DMS 273 (cell line): ENCODE measurements around the gene KIFAP3.
A peak's percentile ranks its signal among the peaks of the same experiment; 100 is the strongest.
"Not testable (repeated sequence)": the region's sequence is repeated elsewhere in the genome, so short reads cannot be mapped to it uniquely, and the experiment has no call there.

Experiments
- DNase-seq: peaks from one replicate; lab custom pipeline; 2025; ENCODE audit not compliant: unreplicated experiment; lab: John Stamatoyannopoulos, UW

Gene KIFAP3

DNA sequence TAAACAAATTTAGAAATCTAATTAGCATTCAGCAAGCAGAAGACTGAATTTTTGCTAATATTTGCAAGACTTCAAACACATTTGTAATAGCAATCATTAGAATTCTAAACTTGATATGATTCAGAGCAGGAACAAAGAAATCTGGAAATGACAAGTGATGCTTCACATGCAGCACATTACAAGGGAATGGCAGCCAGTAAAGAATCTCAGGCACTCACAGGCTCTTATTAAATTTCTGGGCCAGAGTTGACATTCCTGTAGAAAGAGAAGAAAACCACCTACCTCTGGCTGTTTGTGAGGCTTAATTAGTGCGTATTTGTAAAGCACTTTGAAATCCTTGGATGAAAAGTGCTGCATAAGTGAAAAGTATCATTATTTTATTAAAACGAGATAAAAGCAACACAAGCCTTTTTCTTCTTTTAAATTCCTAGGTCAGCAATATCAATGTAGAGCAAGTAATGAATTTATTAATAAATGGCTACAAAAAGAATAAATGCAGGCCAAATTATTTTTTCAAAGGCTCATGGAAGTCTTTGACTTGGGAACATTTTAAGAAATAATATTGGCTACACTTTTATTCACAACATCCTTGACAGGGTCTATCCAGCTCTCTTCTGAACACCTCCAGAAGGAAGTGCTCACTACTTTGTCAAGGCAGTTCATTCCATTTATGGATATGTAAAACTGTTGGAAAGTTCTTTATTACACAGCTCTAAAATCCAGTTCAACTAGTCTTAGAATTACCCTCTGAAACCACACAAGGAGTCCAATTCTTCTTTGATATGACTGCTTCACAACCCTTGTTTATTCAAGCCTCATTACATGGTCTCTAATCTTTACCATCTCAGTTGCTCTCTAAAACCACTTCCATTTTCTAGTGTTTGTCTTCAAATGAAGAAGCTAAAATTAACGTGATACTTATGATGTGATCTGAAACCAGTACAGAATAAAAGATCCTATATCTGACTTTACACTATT, 148.7 kb downstream of the KIFAP3 start:
- DNase-seq = no peak

DNA sequence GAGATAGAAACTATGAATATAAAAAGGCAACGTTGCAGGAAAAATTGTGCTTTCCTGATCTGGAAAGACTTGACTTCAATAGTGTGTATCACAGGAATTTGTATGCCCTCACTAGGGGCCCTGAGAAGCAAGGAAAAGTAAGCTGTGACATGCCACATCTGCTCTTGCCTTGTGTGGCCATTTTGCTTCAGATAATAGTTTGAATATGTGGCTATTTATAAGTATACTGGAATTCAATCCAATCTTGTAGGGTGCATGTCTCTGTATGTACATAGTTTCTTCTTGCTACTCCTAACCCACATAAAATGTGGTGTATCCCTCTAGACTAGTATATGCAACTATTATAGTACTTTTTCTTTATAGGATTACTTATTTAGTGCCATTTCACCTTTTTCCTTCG, 149.7 kb downstream of the KIFAP3 start:
- DNase-seq = no peak

DNA sequence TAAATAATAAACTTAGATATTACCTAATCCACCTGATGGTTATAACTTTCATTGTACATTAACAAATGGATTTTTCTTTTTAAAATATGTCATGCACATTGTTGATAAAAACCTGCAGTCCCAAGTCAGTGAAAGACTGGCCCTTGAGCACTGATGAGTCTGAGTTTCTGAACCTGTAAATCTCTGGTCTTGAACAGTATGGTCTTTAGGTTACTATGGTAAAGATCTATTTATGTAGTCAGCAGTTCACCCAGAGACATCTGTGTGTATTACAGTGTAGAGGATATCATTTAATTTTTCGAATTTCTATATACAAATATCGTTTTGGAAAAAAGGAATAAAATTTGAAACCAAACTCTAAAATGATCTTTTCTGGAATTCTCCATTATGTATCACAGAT, 150.4 kb downstream of the KIFAP3 start:
- DNase-seq = no peak

DNA sequence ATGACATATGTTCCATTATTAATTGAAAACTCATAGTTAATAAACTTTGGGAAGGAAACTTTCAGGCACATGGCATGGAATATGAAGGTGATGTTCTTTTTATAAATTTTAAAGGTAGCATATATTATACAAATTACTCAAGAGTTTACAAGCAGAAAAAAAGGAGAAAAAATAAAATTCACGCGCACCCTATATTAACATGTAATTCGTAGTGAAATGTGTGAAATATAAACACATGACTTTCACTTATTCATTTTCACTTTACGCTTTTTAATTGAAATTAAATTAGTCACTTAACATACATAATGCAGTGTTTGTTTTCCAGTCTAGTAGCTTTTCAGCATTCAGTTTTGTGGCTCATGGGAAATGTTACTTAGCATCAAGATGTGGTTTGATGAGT, 153.4 kb downstream of the KIFAP3 start:
- DNase-seq = no peak

DNA sequence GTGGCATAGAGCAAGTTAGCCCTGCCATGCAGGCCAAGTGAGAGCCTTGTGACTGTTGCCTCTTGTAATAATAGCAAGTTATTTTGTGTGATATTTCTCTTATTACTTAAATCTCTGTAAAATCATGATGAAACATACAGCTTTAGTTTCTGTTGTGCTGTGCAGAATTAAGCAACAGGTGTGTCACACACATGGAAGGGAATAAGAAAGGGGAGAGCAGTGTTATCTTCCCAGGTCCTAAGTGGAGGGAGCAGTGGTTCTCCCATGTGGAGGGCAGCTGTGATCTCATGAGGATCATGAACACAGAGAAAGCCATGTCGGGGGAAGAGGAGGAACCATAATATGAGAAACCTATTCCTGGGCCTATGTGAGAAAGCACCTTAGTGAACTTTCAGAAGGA, 155.6 kb downstream of the KIFAP3 start:
- DNase-seq = no peak

DNA sequence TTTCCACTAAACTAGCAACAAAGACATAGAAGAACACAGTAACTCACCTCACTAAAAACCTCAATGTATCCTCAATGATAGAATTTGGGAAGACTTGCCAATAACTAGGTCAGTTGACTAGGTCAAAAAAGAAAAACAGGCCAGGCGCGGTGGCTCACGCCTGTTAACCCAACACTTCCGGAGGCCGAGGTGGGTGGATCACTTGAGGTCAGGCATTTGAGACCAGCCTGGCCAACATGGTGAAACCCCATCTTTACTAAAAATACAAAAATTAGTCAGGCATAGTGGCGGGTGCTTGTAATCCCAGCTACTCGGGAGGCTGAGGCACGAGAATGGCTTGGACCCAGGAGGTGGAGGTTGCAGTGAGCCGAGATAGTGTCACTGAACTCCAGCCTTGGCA, 156.3 kb downstream of the KIFAP3 start:
- DNase-seq = not testable (repeated sequence)

DNA sequence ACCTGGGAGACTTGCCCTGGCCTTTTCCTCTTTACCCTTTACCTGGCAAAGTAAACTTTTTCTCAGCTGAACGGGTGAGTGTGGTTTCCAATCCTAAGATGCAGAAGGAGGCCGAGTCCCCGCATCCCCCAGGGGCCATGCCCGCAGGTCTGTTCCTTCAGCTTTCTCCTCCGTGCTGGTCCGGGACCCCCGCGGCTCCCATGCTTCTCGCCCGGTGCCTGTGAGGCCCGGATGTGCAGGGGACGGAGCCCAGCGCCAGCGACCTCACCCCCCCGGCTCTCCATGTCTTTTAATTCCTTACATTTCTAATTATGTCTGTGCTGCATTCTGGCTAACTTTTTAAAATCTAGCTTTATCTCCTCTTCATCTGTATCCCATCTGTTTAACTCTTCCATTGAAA, 159.3 kb downstream of the KIFAP3 start:
- DNase-seq = no peak

DNA sequence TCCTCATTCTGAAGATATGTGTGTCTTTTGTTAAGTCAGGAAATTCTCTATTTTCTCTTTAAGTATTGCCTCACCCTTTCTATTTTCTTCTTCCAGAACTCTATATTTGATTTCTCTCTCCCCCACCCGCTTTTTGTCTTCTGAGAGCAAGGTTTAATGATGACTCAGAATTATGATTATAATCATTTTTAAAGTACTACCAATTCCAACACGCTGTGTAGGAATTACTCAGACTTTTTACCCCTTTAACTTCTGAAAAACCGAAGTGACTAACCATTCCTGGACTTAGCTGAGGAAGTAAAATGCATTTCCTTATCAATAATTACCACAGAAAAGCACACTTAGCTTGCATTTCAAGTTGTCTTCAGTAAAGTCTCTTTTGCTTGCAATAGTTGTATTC, 160.0 kb downstream of the KIFAP3 start:
- DNase-seq = no peak

DNA sequence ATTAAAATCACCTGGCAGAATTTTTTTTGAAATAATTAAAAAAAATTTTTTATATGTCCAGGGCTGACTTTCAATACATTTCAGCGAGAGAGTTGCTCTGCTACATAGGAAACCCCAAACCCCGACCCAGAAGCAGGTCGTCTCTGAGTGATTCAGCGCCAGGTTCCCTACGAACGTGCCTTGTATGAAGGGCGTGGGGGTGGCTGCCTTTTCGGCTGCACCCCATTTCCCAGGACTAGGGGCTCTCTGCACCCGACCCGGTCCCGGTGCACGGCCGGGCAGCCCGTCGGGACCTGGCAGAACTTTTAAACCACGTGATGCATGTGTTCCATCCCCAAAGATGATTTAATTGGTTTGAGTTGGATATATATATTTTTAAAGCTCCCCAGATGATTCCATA, 165.0 kb downstream of the KIFAP3 start:
- no peak for DNase-seq

DNA sequence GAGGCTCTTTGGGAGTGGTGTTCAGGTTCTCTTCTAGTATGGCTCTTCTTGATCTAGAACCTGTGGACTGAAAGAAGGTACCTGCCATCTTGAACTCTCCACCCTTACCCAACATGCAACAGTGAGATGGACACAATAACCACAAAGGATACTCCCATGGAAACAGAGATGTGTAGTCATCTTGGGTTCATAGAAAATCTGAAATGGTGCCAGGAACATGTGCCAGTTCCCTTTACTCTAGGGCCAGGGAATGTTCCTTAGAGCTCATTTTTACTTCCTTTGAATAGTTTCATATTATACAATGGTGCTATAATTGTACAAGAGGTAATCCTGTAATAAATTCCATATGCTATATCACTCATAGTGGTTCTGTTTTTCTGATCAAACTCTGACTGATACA, 167.6 kb downstream of the KIFAP3 start:
- no peak for DNase-seq

DNA sequence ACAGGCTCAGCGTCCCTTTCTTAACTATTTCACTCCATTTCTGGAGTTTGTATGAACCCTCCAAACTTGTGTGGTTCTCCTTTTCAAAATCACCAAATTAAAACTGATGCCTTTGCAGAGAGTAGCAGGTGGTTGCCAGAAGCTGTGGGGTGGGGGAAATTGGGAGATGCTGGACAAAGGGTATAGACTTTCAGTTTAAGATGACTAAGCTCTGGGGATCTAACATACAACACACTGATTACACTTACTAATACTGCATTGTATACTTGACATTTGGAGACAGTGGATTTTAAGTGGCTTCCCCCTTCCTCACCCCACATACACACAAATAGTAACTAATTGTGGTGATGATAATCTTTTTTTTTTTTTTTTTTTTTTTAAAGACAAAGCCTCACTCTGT, 169.7 kb downstream of the KIFAP3 start:
- no peak for DNase-seq

DNA sequence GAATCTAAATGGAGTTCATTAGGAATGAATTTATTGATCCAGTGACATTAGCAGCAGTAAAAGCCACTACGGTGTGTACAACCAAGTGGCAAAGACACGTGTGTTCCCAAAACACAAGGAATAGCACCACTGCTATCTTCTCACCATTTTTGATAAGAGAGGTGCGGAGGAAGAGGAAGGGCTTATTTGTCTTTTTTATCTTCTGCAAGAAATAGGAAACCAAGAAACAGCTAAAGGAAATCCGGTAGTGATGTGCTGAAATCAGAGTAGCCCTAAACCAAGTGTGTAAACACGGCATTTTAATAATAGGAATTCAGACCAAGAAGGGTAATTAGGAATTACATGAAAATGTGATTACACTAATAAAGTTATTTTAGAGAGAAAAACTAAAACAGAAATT, 171.7 kb downstream of the KIFAP3 start:
- DNase-seq = no peak

DNA sequence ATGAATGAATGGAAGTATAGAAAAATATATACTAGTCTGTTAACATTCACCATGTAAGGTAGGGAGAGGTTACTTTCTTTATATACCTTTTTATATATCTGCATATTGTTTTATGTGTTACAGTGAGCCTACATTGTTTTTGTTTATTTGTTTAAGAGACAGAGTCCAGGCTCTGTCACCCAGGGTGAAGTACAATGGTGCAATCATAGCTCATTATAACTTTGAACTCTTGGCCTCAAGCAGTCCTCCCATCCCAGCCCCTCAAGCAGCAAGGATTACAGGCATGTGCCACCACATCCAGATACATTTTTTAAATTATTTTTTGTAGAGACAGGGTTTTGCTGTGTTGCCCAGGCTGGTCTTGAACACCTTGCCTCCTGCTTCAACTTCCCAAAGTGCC, 173.4 kb downstream of the KIFAP3 start:
- DNase-seq = no peak

DNA sequence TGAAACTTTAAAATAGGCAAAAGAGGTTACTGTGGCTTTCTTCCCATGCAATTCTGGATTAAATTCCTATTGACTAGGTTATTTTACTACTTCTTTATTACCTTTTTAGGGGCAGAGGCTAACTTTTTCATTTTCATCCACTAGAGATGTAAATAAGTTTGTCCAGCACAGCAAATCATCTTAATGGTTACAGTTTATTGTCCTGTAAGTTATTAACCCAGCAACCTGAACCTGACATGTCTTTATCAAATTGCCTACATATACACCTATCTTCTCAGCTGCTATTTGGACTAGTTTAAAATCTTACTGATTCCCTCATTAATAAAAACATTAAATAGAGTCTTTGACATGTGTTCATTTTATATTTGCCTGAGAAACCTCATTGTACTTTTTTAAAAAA, 173.9 kb downstream of the KIFAP3 start:
- DNase-seq = no peak

DNA sequence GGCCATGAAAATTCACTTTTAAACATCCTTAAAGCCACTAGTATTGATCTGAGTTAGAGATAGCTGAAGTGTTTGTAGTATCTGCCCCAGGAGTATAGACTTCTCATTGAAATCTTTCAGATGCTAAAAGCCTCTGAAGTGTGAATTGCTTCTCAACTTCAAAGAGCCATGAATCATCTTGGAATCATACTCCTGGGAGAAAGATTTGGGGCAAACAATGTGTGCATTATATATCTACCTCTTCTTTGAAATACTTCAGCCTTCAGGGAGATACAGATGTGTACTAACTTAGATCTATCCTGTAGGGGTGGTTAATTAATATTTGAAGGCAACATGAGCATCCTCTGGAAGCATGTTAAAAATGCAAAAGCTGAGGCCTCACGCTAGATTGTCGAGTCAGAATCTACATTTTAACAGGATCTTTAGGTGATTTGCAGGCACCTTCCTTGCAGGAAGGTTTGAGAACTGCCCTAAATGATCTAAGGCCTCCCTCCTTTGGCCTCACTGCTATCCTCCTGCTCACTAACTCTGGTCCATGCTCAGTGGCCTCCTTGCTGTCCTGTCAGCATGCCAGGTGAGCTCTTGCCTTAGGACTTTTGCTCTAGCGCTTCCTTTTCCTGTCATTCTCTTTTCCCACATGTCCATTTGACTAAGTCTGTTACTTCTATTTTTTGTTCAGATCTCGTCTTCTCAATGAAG, 174.8 kb downstream of the KIFAP3 start:
- no peak for DNase-seq

DNA sequence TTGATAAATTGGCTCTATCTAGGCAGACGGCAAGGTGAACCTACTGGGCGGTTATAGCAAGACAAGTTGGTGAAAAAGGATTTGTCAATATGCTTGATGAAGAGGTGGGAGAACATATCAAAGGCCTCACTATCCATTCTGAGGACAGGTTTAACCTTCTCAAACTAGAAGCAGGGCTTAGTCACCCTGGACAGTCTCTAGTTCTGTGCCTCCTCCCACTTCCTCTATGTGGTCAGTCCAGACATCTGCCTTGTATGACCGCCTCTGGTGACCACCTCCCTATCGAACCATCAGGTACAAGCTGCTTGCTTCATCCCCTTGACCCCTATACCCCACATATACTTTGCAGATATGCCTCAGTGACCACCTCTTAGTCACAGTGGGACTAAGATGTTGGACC, 178.5 kb downstream of the KIFAP3 start:
- no peak for DNase-seq

DNA sequence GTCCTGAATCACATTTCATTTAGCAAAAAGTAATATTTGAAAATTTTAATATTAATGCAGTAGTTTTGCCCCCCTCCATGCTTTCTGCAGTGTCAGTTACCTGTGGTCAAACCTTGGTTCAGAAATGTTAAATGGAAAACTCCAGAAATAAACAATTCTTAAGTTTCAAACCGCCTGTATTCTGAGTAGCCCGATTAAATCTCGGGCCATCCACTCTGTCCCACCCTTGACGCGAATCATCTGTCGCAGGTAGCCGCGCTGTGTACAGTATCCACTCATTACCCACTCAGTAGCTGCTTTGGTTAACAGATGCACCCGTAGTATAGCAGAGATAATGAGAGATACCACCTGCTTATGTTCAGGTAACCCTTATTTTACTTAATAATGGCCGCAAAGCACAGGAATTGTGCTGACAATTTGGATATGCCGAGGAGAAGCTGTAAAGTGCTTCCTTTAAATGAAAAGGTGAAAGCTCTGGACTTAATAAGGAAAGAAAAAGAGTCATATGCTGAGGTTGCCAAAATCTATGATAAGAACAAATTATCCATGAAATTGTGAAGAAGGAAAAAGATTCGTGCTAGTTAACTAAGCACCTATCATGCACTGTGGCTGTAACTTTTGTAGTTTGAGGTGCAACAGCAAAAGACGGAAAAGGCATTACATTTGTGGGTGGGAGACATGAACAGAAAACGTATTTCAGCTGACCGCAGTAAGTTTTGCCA, 179.9 kb downstream of the KIFAP3 start:
- peak; percentile 46 for DNase-seq

DNA sequence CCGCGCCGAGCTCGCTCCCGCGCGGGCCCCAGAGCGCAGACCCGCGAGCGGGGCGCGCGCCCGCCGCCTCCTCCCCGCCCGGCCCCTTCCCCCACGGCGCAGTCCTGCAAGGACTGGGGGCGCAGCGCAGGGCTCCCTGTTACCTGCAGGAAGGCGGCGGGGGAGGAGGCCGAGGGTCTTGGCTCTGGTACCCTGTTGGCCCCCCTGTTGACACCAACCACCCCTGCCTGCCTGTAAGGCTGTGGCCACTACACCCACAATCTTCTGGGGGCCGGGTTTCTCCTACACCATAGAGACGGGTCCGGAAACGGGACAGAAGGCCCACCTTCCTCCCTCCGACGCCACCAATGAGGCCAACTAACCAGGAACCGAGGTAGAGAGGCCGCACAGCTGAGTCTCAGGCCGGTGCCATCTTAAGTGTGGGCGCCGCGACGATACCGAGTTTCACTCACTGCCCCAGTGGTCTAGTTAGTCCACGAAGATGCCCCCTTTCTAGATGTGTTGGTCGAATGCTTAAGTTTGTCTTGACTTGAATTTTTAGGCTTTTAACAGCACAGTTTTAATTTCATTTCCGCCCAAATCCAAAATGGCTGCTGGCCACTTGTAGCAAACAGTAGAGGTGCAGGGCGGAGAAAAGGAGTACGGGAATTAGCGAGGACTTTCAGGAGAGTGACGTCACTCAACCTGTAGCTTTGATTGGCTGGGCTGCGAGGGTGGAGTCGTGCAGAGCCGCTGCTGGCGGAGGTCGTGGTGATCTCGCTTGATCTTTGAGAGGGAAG, 180.7 kb downstream of the KIFAP3 start, which contains the start of gene SCYL3:
SCYL3 (minus strand) TSS at position 252 of the 779 bp plus-strand sequence. CDS start 5,056 bp downstream, outside the sequence.
- DNase-seq = peak; percentile 98

DNA sequence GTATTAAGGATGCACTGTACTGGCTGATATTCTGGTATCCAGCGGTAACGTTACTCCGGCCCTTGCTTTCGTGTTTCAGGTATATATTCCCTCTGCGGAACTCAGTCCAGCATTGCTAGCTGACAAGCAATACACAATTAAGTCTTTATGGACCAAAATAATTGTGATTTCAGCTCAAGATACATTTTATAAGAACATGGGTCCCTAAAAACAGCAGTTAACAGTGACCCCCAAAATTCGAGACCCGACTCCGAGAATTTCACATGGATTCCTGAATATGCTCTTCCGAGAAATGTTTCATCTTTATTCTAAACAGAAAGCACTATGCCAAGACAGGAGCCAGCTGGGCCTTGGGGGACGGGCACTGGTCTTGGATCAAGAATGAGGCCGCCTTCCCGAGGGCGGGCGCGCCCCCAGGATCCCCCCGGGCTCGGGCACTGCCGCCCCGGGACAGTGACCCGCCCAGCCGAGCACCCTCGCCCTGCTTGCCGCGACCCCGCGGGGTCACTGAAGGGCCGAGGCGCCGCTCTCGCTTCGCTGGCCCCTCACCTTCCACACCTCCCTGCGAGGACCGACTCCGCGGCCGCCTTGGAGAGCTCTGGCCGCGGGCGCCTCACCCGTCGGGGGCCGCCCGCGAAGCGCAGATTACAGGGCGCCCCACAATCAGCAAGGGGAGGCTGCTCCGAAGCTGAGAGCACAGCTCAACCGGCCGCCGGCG, 181.4 kb downstream of the KIFAP3 start:
- peak; percentile 68 for DNase-seq
